OCI-LY1 (cell line): ENCODE results near the gene PRDM1.

Source experiments
- H2AFZ ChIP-seq: fragments of 200-600 bp; sonication (generic), shearing (Covaris generic); 2 replicates; pipeline ENCODE4 v1.6.0; 2014; ENCODE audit warnings: antibody characterized with exemption, mild to moderate bottlenecking, low read length
- H3F3A ChIP-seq: fragments of 200-600 bp; sonication (generic), shearing (Covaris generic); 2 replicates; pipeline ENCODE4 v1.6.0; 2014; ENCODE audit warnings: mild to moderate bottlenecking, antibody characterized with exemption, low read length, moderate library complexity; ENCODE audit not compliant: insufficient read depth
- H3K27ac ChIP-seq: fragments of 200-600 bp; sonication (generic); 2 replicates; pipeline ENCODE4 v1.5.1; 2014; ENCODE audit warnings: low read length, mixed run types, mild to moderate bottlenecking, low read depth; ENCODE audit not compliant: poor library complexity, severe bottlenecking
- H3K27me3 ChIP-seq: fragments of 200-600 bp; sonication (generic); 2 replicates; pipeline ENCODE4 v1.6.0; 2014; ENCODE audit warnings: antibody characterized with exemption, mild to moderate bottlenecking, low read length, moderate library complexity; ENCODE audit not compliant: insufficient read depth
- H3K36me3 ChIP-seq: fragments of 200-600 bp; sonication (generic); 2 replicates; pipeline ENCODE4 v1.6.1; 2014; ENCODE audit warnings: mild to moderate bottlenecking, antibody characterized with exemption, low read length, moderate library complexity, mixed read lengths; ENCODE audit not compliant: insufficient read depth
- H3K4me1 ChIP-seq: fragments of 200-600 bp; sonication (generic); 2 replicates; pipeline ENCODE4 v1.5.1; 2014; ENCODE audit warnings: mild to moderate bottlenecking, low read length, moderate library complexity; ENCODE audit not compliant: insufficient read depth, severe bottlenecking
- H3K4me2 ChIP-seq: fragments of 200-600 bp; sonication (generic), shearing (Covaris generic); 2 replicates; pipeline ENCODE4 v1.6.1; 2014; ENCODE audit warnings: low read length
- H3K4me3 ChIP-seq: fragments of 200-600 bp; sonication (generic); 2 replicates; pipeline ENCODE4 v1.5.1; 2014; ENCODE audit warnings: low read length, low read depth, mild to moderate bottlenecking, mixed read lengths; ENCODE audit not compliant: poor library complexity, severe bottlenecking
- H3K79me2 ChIP-seq: fragments of 200-600 bp; shearing (Covaris generic); 2 replicates; pipeline ENCODE4 v1.6.1; 2016; ENCODE audit warnings: mixed run types, low read length, mixed read lengths; ENCODE audit not compliant: insufficient read depth
- H3K9ac ChIP-seq: fragments of 200-600 bp; sonication (generic), shearing (Covaris generic); 2 replicates; pipeline ENCODE4 v1.6.1; 2014; ENCODE audit warnings: mild to moderate bottlenecking, low read length, mixed read lengths
- H3K9me2 ChIP-seq: fragments of 200-600 bp; sonication (generic), shearing (Covaris generic); 2 replicates; pipeline ENCODE4 v1.6.1; 2014; ENCODE audit warnings: low read depth, mild to moderate bottlenecking, low read length, mixed read lengths
- H3K9me3 ChIP-seq: fragments of 200-600 bp; shearing (Covaris generic); 2 replicates; pipeline ENCODE4 v1.6.1; 2014; ENCODE audit warnings: low read length, mixed read lengths
- H4K20me1 ChIP-seq: fragments of 200-600 bp; sonication (generic), shearing (Covaris generic); 2 replicates; pipeline ENCODE4 v1.6.0; 2016; ENCODE audit warnings: mild to moderate bottlenecking, low read length; ENCODE audit not compliant: insufficient read depth
- CTCF ChIP-seq: fragments of 200-600 bp; sonication (generic), shearing (Covaris generic); IDR thresholded peaks from 2 replicates; pipeline ENCODE4 v1.5.1; 2017; ENCODE audit warnings: mild to moderate bottlenecking, antibody characterized with exemption, low read length, moderate library complexity, mixed read lengths
- EZH2 ChIP-seq: fragments of 200-600 bp; sonication (generic), shearing (Covaris generic); IDR thresholded peaks from 2 replicates; pipeline ENCODE4 v1.8.0; 2017; ENCODE audit warnings: borderline replicate concordance, mixed run types, mild to moderate bottlenecking, antibody characterized with exemption, low read length, moderate library complexity, mixed read lengths

The PRDM1 gene

GRCh38 chr6:106077170-106077569 is 9.0 kb upstream of the PRDM1 start:
- Histone ChIP-seq H3K36me3 (no peaks in the 10 kb centered on the region), H3K27me3 (no peaks in the 10 kb centered on the region), H3K4me1 (no peaks in the 10 kb centered on the region), H4K20me1 (no peaks in the 10 kb centered on the region), H3F3A (no peaks in the 10 kb centered on the region), H3K9me3 (no peaks in the 10 kb centered on the region), H3K4me2 (no peak overlapping the region), H3K9ac (no peak overlapping the region), H3K9me2 (no peaks in the 10 kb centered on the region), H3K79me2 (no peaks in the 10 kb centered on the region), H2AFZ (no peak overlapping the region), H3K4me3 (no peak overlapping the region), H3K27ac (no peak overlapping the region)
- TF ChIP-seq CTCF: no peak
- no peak for TF ChIP-seq EZH2

GRCh38 chr6:106077881-106078280 is 8.3 kb upstream of the PRDM1 start:
- no peaks in the 10 kb centered on the region for H3K36me3 ChIP-seq
- no peaks in the 10 kb centered on the region for H3K9me2 ChIP-seq
- H3K79me2 ChIP-seq: no peaks in the 10 kb centered on the region
- no peak overlapping the region for H3K4me2 ChIP-seq
- TF ChIP-seq EZH2: no peak
- TF ChIP-seq CTCF: no peak
- no peaks in the 10 kb centered on the region for H4K20me1 ChIP-seq
- H3K9ac ChIP-seq: no peak overlapping the region
- no peaks in the 10 kb centered on the region for H3K4me1 ChIP-seq
- H3K27ac ChIP-seq: no peak overlapping the region
- H3K4me3 ChIP-seq: no peak overlapping the region
- no peaks in the 10 kb centered on the region for H3F3A ChIP-seq
- H2AFZ ChIP-seq: no peak overlapping the region
- H3K27me3 ChIP-seq: no peaks in the 10 kb centered on the region
- no peaks in the 10 kb centered on the region for H3K9me3 ChIP-seq

- no peaks in the 10 kb centered on the region; the same call in 1 of the 2 replicates for H3F3A ChIP-seq
- H3K9ac ChIP-seq: no peak overlapping the region
- TF ChIP-seq EZH2 (no peak), CTCF (no peak)
- H3K9me3 ChIP-seq: no peaks in the 10 kb centered on the region
- H3K4me3 ChIP-seq: no peak overlapping the region
- no peak overlapping the region for H2AFZ ChIP-seq
- H3K36me3 ChIP-seq: no peaks in the 10 kb centered on the region
- no peaks in the 10 kb centered on the region for H4K20me1 ChIP-seq
- no peaks in the 10 kb centered on the region for H3K27me3 ChIP-seq
- H3K4me1 ChIP-seq: peaks cover 20% of the 10 kb centered on the region
- H3K4me2 ChIP-seq: no peak overlapping the region
- H3K27ac ChIP-seq: no peak overlapping the region
- no peaks in the 10 kb centered on the region for H3K79me2 ChIP-seq
- no peaks in the 10 kb centered on the region for H3K9me2 ChIP-seq
These were observed 6.0 kb upstream of the PRDM1 start for GRCh38 chr6:106079961-106080762.
